ENCODE data around the gene SUPT5H. TPM values are rescaled to one million over a fixed set of nuclear protein-coding genes. Genes with fewer than 3 reads are reported as not detected.

The SUPT5H gene
- total and polyA plus RNA-seq, 2 experiments from 2014 or later: 71.6 to 184 TPM

GRCh38 chr19:39524495-39524894, 79.1 kb downstream of the SUPT5H start:
- no peaks in the 10 kb centered on the region for H3K27me3 ChIP-seq

GRCh38 chr19:39525205-39525604, 79.8 kb downstream of the SUPT5H start:
- Histone ChIP-seq H3K4me2 (no peak overlapping the region), H3K36me3 (replicated peaks; ENCODE audit: insufficient read depth, low read depth) (no peaks in the 10 kb centered on the region), H3K4me1 (ENCODE audit: insufficient read depth) (no peaks in the 10 kb centered on the region), H3K79me2 (peaks cover 9% of the 10 kb centered on the region), H3K9me3 (ENCODE audit: low read depth) (no peaks in the 10 kb centered on the region), H3K27me3 (no peaks in the 10 kb centered on the region), H3K27ac (no peak overlapping the region), H4K20me1 (ENCODE audit: insufficient read depth, poor library complexity, severe bottlenecking) (no peaks in the 10 kb centered on the region), H3K4me3 (no peak overlapping the region), H3K9me2 (replicated peaks; ENCODE audit: insufficient read depth) (no peaks in the 10 kb centered on the region), H2AFZ (no peak overlapping the region)
- DNase-seq (ENCODE audit: low spot score): no peak
- 91% methylated on average over 3 of the region's 3 CpGs for WGBS (ENCODE audit: low lambda C conversion rate, missing lambda C conversion rate)
- TF ChIP-seq EZH2 (IDR thresholded peaks at IDR 0.05; ENCODE audit: borderline replicate concordance) (no peak), CTCF (IDR thresholded peaks at IDR 0.05; ENCODE audit: poor library complexity) (no peak)

More at GRCh38 chr19:39524495-39524894, 79.1 kb downstream of the SUPT5H start:
- peak; percentile 52 for DNase-seq (ENCODE audit: low spot score)
- Histone ChIP-seq H4K20me1 (ENCODE audit: insufficient read depth, poor library complexity, severe bottlenecking) (no peaks in the 10 kb centered on the region), H3K4me1 (ENCODE audit: insufficient read depth) (no peaks in the 10 kb centered on the region), H3K4me3 (no peak overlapping the region), H3K27ac (no peak overlapping the region), H3K79me2 (peaks cover 2% of the 10 kb centered on the region), H3K36me3 (replicated peaks; ENCODE audit: insufficient read depth, low read depth) (no peaks in the 10 kb centered on the region), H3K9me2 (replicated peaks; ENCODE audit: insufficient read depth) (no peaks in the 10 kb centered on the region), H3K4me2 (no peak overlapping the region), H2AFZ (no peak overlapping the region), H3K9me3 (ENCODE audit: low read depth) (no peaks in the 10 kb centered on the region)
- TF ChIP-seq EZH2 (IDR thresholded peaks at IDR 0.05; ENCODE audit: borderline replicate concordance): no peak
- TF ChIP-seq EZH2phosphoT487 (IDR thresholded peaks at IDR 0.05; ENCODE audit: low read depth, severe bottlenecking, unreplicated experiment): no peak
- TF ChIP-seq CTCF (IDR thresholded peaks at IDR 0.05; ENCODE audit: poor library complexity): no peak
- 82% methylated on average over 8 of the region's 8 CpGs for WGBS (ENCODE audit: low lambda C conversion rate, missing lambda C conversion rate)

Small RNA genes lying within 50 kb of the gene (microRNA-seq; reads per million reads assigned to microRNA genes)
- not detected for gene MIR4530

Small RNA genes lying within 50 kb of the gene (small RNA-seq; reads per million reads assigned to genes)
- not detected for gene MIR4530

Other genes with a start within 250 kb of the SUPT5H start
- gene NCCRP1, start 248.6 kb upstream of the SUPT5H start, total RNA-seq: 1.6 and 2.5 TPM in 2 replicates
- gene NCCRP1, start 248.6 kb upstream of the SUPT5H start, polyA plus RNA-seq: 7.0 and 13.6 TPM in 2 replicates
- 2.5 TPM in 1 of 2 replicates, not detected in the other for gene SYCN, start 241.3 kb upstream of the SUPT5H start, total RNA-seq
- 0.37 TPM in 1 of 2 replicates, not detected in the other for gene SYCN, start 241.3 kb upstream of the SUPT5H start, polyA plus RNA-seq
- not detected in 2 replicates for gene IFNL3, start 200.6 kb upstream of the SUPT5H start, total RNA-seq
- gene IFNL3, start 200.6 kb upstream of the SUPT5H start, polyA plus RNA-seq: 0.26 TPM in 1 of 2 replicates, not detected in the other
- not detected in 2 replicates for gene IFNL4, start 196.7 kb upstream of the SUPT5H start, total RNA-seq
- gene IFNL4, start 196.7 kb upstream of the SUPT5H start, polyA plus RNA-seq: 0.29 TPM in 1 of 2 replicates, not detected in the other
- not detected in 2 replicates for gene IFNL2, start 177.2 kb upstream of the SUPT5H start, total RNA-seq
- not detected in 2 replicates for gene IFNL2, start 177.2 kb upstream of the SUPT5H start, polyA plus RNA-seq
- gene IFNL1, start 149.2 kb upstream of the SUPT5H start, total RNA-seq: not detected in 2 replicates
- gene IFNL1, start 149.2 kb upstream of the SUPT5H start, polyA plus RNA-seq: not detected in 2 replicates
- 1.1 and 2.4 TPM in 2 replicates for gene LRFN1, start 124.7 kb upstream of the SUPT5H start, total RNA-seq
- 5.6 and 6.1 TPM in 2 replicates for gene LRFN1, start 124.7 kb upstream of the SUPT5H start, polyA plus RNA-seq
- 0.32 TPM in 1 of 2 replicates, not detected in the other for gene GMFG, start 109.5 kb upstream of the SUPT5H start, total RNA-seq
- gene GMFG, start 109.5 kb upstream of the SUPT5H start, polyA plus RNA-seq: 0.86 and 2.9 TPM in 2 replicates
- gene SAMD4B, start 103.2 kb upstream of the SUPT5H start, total RNA-seq: 39.2 and 54.8 TPM in 2 replicates
- 61.0 and 66.5 TPM in 2 replicates for gene SAMD4B, start 103.2 kb upstream of the SUPT5H start, polyA plus RNA-seq
- 30.4 and 42.5 TPM in 2 replicates for gene PAF1, start 54.5 kb upstream of the SUPT5H start, total RNA-seq
- gene PAF1, start 54.5 kb upstream of the SUPT5H start, polyA plus RNA-seq: 53.5 and 54.4 TPM in 2 replicates
- gene MED29, start 54.2 kb upstream of the SUPT5H start, total RNA-seq: 18.9 and 21.4 TPM in 2 replicates
- gene MED29, start 54.2 kb upstream of the SUPT5H start, polyA plus RNA-seq: 27.9 and 38.6 TPM in 2 replicates
- 72.9 and 95.8 TPM in 2 replicates for gene ZFP36, start 38.7 kb upstream of the SUPT5H start, total RNA-seq
- 1,034 and 1,087 TPM in 2 replicates for gene ZFP36, start 38.7 kb upstream of the SUPT5H start, polyA plus RNA-seq
- 17.7 and 25.3 TPM in 2 replicates for gene PLEKHG2, start 32.9 kb upstream of the SUPT5H start, total RNA-seq
- gene PLEKHG2, start 32.9 kb upstream of the SUPT5H start, polyA plus RNA-seq: 34.0 and 44.0 TPM in 2 replicates
- gene RPS16, start 9.6 kb upstream of the SUPT5H start, total RNA-seq: 63.8 and 115 TPM in 2 replicates
- 409 and 411 TPM in 2 replicates for gene RPS16, start 9.6 kb upstream of the SUPT5H start, polyA plus RNA-seq
- 53.1 and 57.2 TPM in 2 replicates for gene TIMM50, start 35.3 kb downstream of the SUPT5H start, total RNA-seq
- 56.4 and 61.7 TPM in 2 replicates for gene TIMM50, start 35.3 kb downstream of the SUPT5H start, polyA plus RNA-seq
- 0.16 and 1.6 TPM in 2 replicates for gene DLL3, start 53.4 kb downstream of the SUPT5H start, total RNA-seq
- 1.1 and 1.3 TPM in 2 replicates for gene DLL3, start 53.4 kb downstream of the SUPT5H start, polyA plus RNA-seq
- 0.50 and 2.0 TPM in 2 replicates for gene SELENOV, start 69.6 kb downstream of the SUPT5H start, total RNA-seq
- 0.98 and 2.2 TPM in 2 replicates for gene SELENOV, start 69.6 kb downstream of the SUPT5H start, polyA plus RNA-seq
- gene EID2B, start 87.3 kb downstream of the SUPT5H start, total RNA-seq: 3.4 and 3.7 TPM in 2 replicates
- gene EID2B, start 87.3 kb downstream of the SUPT5H start, polyA plus RNA-seq: 1.0 and 2.2 TPM in 2 replicates
- 13.6 and 18.6 TPM in 2 replicates for gene EID2, start 94.6 kb downstream of the SUPT5H start, total RNA-seq
- 29.3 and 34.8 TPM in 2 replicates for gene EID2, start 94.6 kb downstream of the SUPT5H start, polyA plus RNA-seq
- gene LGALS13, start 156.9 kb downstream of the SUPT5H start, total RNA-seq: not detected in 2 replicates
- not detected in 2 replicates for gene LGALS13, start 156.9 kb downstream of the SUPT5H start, polyA plus RNA-seq
- gene LGALS16, start 210.3 kb downstream of the SUPT5H start, total RNA-seq: not detected in 2 replicates
- not detected in 2 replicates for gene LGALS16, start 210.3 kb downstream of the SUPT5H start, polyA plus RNA-seq

Data from hepatocyte (in vitro differentiated cells).